GM12878 (cell line): ENCODE data around the gene MSLN. TPM values are rescaled to one million over a fixed set of nuclear protein-coding genes. Genes with fewer than 3 reads are reported as not detected.
A peak's percentile ranks its signal among the peaks of the same experiment; 100 is the strongest.

Experiments used
- ATAC-seq: fragments of 200-7000 bp; cut with Tn5 transposase; 3 replicates; pipeline ENCODE4 v1.9.1; 2020; ENCODE audit warnings: mild to moderate bottlenecking, moderate library complexity
- BruUV-seq: library from RNA; stranded (reverse); fragments of 400-500 nt; replicated peaks from 2 replicates; lab custom pipeline; 2021; lab: Mats Ljungman, UMichigan
- CTCF ChIA-PET: fragments of 300-600 bp; sonication (Branson Sonifier 250); formaldehyde crosslinking; extraction: SDS; loops from one replicate; lab custom pipeline; 2021; ENCODE audit warnings: inconsistent platforms; lab: Yijun Ruan, JAX
- POLR2A ChIA-PET: fragments of 350-600 bp; formaldehyde crosslinking; extraction: SDS; loops from one replicate; lab custom pipeline; 2021; ENCODE audit warnings: inconsistent platforms; lab: Charles Lee
- RAD21 ChIA-PET: fragments of 300-600 bp; sonication (Branson Sonifier 250); formaldehyde crosslinking; loops from one replicate; lab custom pipeline; 2023; ENCODE audit warnings: antibody characterized with exemption; ENCODE audit not compliant: unreplicated experiment; lab: Charles Lee
- SMC1A ChIA-PET: fragments of 300-600 bp; sonication (Branson Sonifier 250); formaldehyde crosslinking; loops from one replicate; lab custom pipeline; 2023; ENCODE audit not compliant: unreplicated experiment, uncharacterized antibody; lab: Charles Lee
- DNase-seq: peaks from one replicate; pipeline ENCODE4 v3.0.0-alpha.2; 2011; ENCODE audit warnings: low read depth, low spot score
- FAIRE-seq: peaks from 3 replicates; lab custom pipeline; 2011; peaks lifted over from hg19 to GRCh38; lab: Jason Lieb, UNC
- H2AFZ ChIP-seq: 2 replicates; pipeline ENCODE4 v1.6.0; 2011; ENCODE audit warnings: low read depth, low read length, control low read depth; ENCODE audit not compliant: control insufficient read depth
- H3K27ac ChIP-seq: 2 replicates; pipeline ENCODE4 v1.5.1; 2011; ENCODE audit warnings: control low read depth; ENCODE audit not compliant: control insufficient read depth, insufficient read depth
- H3K27me3 ChIP-seq, 2 experiments: replicated peaks in 1 of 2; 2 replicates each; pipeline versions ENCODE4 v1.6.0 to v1.6.1; 2011; ENCODE audit warnings: low read length in 1 of 2; ENCODE audit not compliant: control insufficient read depth in 2 of 2, insufficient read depth in 2 of 2
- H3K36me3 ChIP-seq, 2 experiments: 2 replicates each; pipeline ENCODE4 v1.5.1; 2011; ENCODE audit warnings: low read length in 1 of 2; ENCODE audit not compliant: control insufficient read depth in 2 of 2, insufficient read depth in 2 of 2
- H3K4me1 ChIP-seq: 2 replicates; pipeline ENCODE4 v1.6.1; 2011; ENCODE audit warnings: mild to moderate bottlenecking, low read length, moderate library complexity, mixed read lengths; ENCODE audit not compliant: control insufficient read depth, insufficient read depth
- H3K4me2 ChIP-seq: 2 replicates; pipeline ENCODE4 v1.6.0; 2011; ENCODE audit warnings: control low read depth; ENCODE audit not compliant: control insufficient read depth, insufficient read depth
- H3K4me3 ChIP-seq: fragments of 200-600 bp; sonication (generic); 2 replicates; pipeline ENCODE4 v1.5.1; 2016
- H3K79me2 ChIP-seq: 2 replicates; pipeline ENCODE4 v1.6.0; 2011; ENCODE audit warnings: low read length; ENCODE audit not compliant: control insufficient read depth, insufficient read depth
- H3K9ac ChIP-seq: 2 replicates; pipeline ENCODE4 v1.8.0; 2011; ENCODE audit warnings: low read length, control low read depth, mixed read lengths; ENCODE audit not compliant: control insufficient read depth, insufficient read depth
- H3K9me3 ChIP-seq: replicated peaks from 3 replicates; pipeline ENCODE4 v1.5.1; 2011; ENCODE audit warnings: mild to moderate bottlenecking, low read length; ENCODE audit not compliant: control insufficient read depth, insufficient read depth
- H4K20me1 ChIP-seq: 2 replicates; pipeline ENCODE4 v1.6.0; 2011; ENCODE audit not compliant: control insufficient read depth, insufficient read depth
- BHLHE40 ChIP-seq, 2 experiments: fragments of 450-650 bp in 1 of 2; IDR thresholded peaks; 2 replicates each; pipeline ENCODE4 v1.6.1; 2011 to 2017; ENCODE audit warnings: low read depth in 2 of 2, borderline replicate concordance in 1 of 2, improper control_type of control experiment in 1 of 2, low read length in 1 of 2, mild to moderate bottlenecking in 1 of 2
- CHD1 ChIP-seq: IDR thresholded peaks from 2 replicates; pipeline ENCODE4 v1.6.1; 2012; ENCODE audit warnings: low read depth, low read length, improper control_type of control experiment
- DPF2 ChIP-seq: fragments of 450-650 bp; IDR thresholded peaks from 2 replicates; pipeline ENCODE4 v1.6.1; 2017; ENCODE audit warnings: mild to moderate bottlenecking
- PAX5 ChIP-seq: IDR thresholded peaks from 2 replicates; pipeline ENCODE4 v1.6.1; 2011; ENCODE audit warnings: low read depth, low read length, borderline replicate concordance
- SIN3A ChIP-seq: IDR thresholded peaks from 2 replicates; pipeline ENCODE4 v1.6.1; 2012; ENCODE audit warnings: low read depth, low read length, improper control_type of control experiment
- ZNF384 ChIP-seq: IDR thresholded peaks from 2 replicates; pipeline ENCODE4 v1.6.1; 2012; ENCODE audit warnings: low read depth, mild to moderate bottlenecking, low read length, improper control_type of control experiment, borderline replicate concordance
- ZNF592 ChIP-seq: fragments of 450-650 bp; IDR thresholded peaks from 2 replicates; pipeline ENCODE4 v1.6.1; 2017; ENCODE audit warnings: mild to moderate bottlenecking, moderate library complexity
- WGBS: methylation state at CpG from one replicate; pipeline ENCODE4 v1.1.6; 2016; ENCODE audit warnings: low lambda C conversion rate; ENCODE audit not compliant: insufficient replicate concordance, insufficient coverage; ENCODE audit errors: missing lambda C conversion rate; 5-methylcytosine and 5-hydroxymethylcytosine counted together
- in situ Hi-C: fragments of 300-500 bp; cut with MboI; formaldehyde crosslinking; loops from 9 replicates; pipeline ENCODE4 v1.14.3; 2018; ENCODE audit warnings: mixed read lengths
- intact Hi-C: fragments of 100-400 bp; cut with micrococcal nuclease; formaldehyde crosslinking; loops from one replicate; pipeline ENCODE4 v1.14.2; 2022; ENCODE audit not compliant: unreplicated experiment
- polyA plus RNA-seq, 11 experiments: library from polyadenylated mRNA; depleted of rRNA in 4 of 11; unstranded in 6 of 11; stranded (reverse) in 5 of 11; fragments of >200 nt; fragmentation: Nextera tagmentation in 4 of 11; fragmentation: Illumina TruSeq in 1 of 11; extraction: Ambion mirVana in 4 of 11; extraction: Trizol in 1 of 11; gene quantifications; 1 replicate in 1 of 11; 2 replicates in 10 of 11; pipeline versions ENCODE4 v1.2.1 to v1.2.3, GENCODE V29; 2011 to 2016; ENCODE audit warnings: inconsistent platforms in 2 of 11, missing spikeins in 2 of 11, low read depth in 1 of 11
- total RNA-seq, 4 experiments: library from RNA; depleted of rRNA in 3 of 4; stranded (reverse); fragments of >200 nt in 3 of 4; fragmentation: Illumina TruSeq in 1 of 4; extraction: Trizol in 1 of 4; gene quantifications; 2 replicates each; pipeline versions ENCODE4 v1.2.1 to v1.2.3, GENCODE V29; 2013 to 2021
- TF ChIP-seq, protein P1 (sequence below): fragments of 450-650 bp; IDR thresholded peaks from 2 replicates; pipeline ENCODE4 v1.6.1; 2016; ENCODE audit warnings: mild to moderate bottlenecking

The MSLN gene
- total and polyA plus RNA-seq, 10 of the 15 experiments (the other 5 are each of a cell fraction or from before 2014, with no cell fraction given), result 0.08 TPM; not detected in 9

- no peak for FAIRE-seq
- peaks cover 24% of the 10 kb centered on the region for H3K79me2 ChIP-seq
- 0 out of 2 replicates have a peak overlapping the region, but pooled peaks have one; percentile 74 for H2AFZ ChIP-seq
- no peak for ATAC-seq
- H3K27ac ChIP-seq, result peak overlapping the region; percentile 69
- peaks cover 0 to 18% of the 10 kb centered on the region in 2 experiments; a peak in 2 of 4 replicates for H3K36me3 ChIP-seq
- ChIA-PET SMC1A (interaction anchor here (0.6 kb wide), 1 partner anchor 40 kb away, joined by 3 read pairs; no protein-coding TSS in a partner anchor), RAD21 (interaction anchor here (1.3 to 1.6 kb wide), 3 partner anchors 50 to 75 kb away, joined by 5 to 10 read pairs (median 10); partner anchors contain the start of gene ANTKMT), CTCF (interaction anchor here (5.2 kb wide), 1 partner anchor 75 kb away, joined by 32 read pairs; no protein-coding TSS in a partner anchor), POLR2A (interaction anchor here (2.1 kb wide), 1 partner anchor 67 kb away, joined by 12 read pairs; the partner anchor contains the start of gene ANTKMT)
- no peaks in the 10 kb centered on the region for H3K27me3 ChIP-seq
- peak overlapping the region; percentile 90 for H3K9ac ChIP-seq
- peaks cover 9% of the 10 kb centered on the region for H3K4me1 ChIP-seq
- H3K4me2 ChIP-seq, result peak overlapping the region; percentile 85
- TF ChIP-seq BHLHE40 (IDR thresholded peaks at IDR 0.05; ENCODE audit: borderline replicate concordance in 1 of 2, low read depth in 2 of 2, low read length in 1 of 2) (no peak), SIN3A (0 out of 2 replicates have a peak, but pooled peaks have one; percentile 23), DPF2 (0 out of 2 replicates have a peak, but pooled peaks have one; percentile 23), ZNF592 (no peak), CHD1 (no peak), PAX5 (no peak), ZNF384 (no peak)
- TF ChIP-seq, protein P1, sequence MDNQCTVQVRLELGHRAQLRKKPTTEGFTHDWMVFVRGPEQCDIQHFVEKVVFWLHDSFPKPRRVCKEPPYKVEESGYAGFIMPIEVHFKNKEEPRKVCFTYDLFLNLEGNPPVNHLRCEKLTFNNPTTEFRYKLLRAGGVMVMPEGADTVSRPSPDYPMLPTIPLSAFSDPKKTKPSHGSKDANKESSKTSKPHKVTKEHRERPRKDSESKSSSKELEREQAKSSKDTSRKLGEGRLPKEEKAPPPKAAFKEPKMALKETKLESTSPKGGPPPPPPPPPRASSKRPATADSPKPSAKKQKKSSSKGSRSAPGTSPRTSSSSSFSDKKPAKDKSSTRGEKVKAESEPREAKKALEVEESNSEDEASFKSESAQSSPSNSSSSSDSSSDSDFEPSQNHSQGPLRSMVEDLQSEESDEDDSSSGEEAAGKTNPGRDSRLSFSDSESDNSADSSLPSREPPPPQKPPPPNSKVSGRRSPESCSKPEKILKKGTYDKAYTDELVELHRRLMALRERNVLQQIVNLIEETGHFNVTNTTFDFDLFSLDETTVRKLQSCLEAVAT, result 0 out of 2 replicates have a peak, but pooled peaks have one; percentile 28
- BruUV-seq, result no TSS peak
- H4K20me1 ChIP-seq, result no peaks in the 10 kb centered on the region
- peak overlapping the region; percentile 89 for H3K4me3 ChIP-seq
- 34% methylated on average over 41 of the region's 47 CpGs for WGBS
- no peaks in the 10 kb centered on the region for H3K9me3 ChIP-seq
- intact Hi-C loops, result loop anchor here (5.0 kb wide), 1 partner anchor 45 kb away; the partner anchor contains the start of gene CIAO3
- in situ Hi-C loops, result loop anchor here (5.0 kb wide), 2 partner anchors 45 to 75 kb away; partner anchors contain the start of gene CIAO3
- no peak for DNase-seq
Observed at GRCh38 chr16:787321-787966, 26.9 kb downstream of the MSLN start.
